GM23248 (cell line): ENCODE results near the gene TNNI3K. TPM values are rescaled to one million over a fixed set of nuclear protein-coding genes. Genes with fewer than 3 reads are reported as not detected.

Experiments
- DNase-seq: peaks from one replicate; pipeline ENCODE4 v3.0.0-alpha.2; 2015
- H2AFZ ChIP-seq: fragments of 200-600 bp; sonication (generic); 2 replicates; pipeline ENCODE4 v1.6.1; 2016; ENCODE audit warnings: antibody characterized with exemption
- H3F3A ChIP-seq: fragments of 200-600 bp; sonication (generic); 2 replicates; pipeline ENCODE4 v1.6.1; 2016; ENCODE audit warnings: mild to moderate bottlenecking, antibody characterized with exemption, mixed run types; ENCODE audit not compliant: insufficient read depth
- H3K27ac ChIP-seq: fragments of 200-600 bp; sonication (generic); 2 replicates; pipeline ENCODE4 v1.5.1; 2016; ENCODE audit warnings: mild to moderate bottlenecking
- H3K27me3 ChIP-seq: fragments of 200-600 bp; sonication (generic); replicated peaks from 2 replicates; pipeline ENCODE4 v1.6.1; 2016; ENCODE audit warnings: mild to moderate bottlenecking; ENCODE audit not compliant: insufficient read depth
- H3K36me3 ChIP-seq: fragments of 200-600 bp; sonication (generic); 2 replicates; pipeline ENCODE4 v1.6.1; 2016; ENCODE audit warnings: low read depth, mild to moderate bottlenecking
- H3K4me1 ChIP-seq: fragments of 200-600 bp; sonication (generic); 2 replicates; pipeline ENCODE4 v1.6.1; 2016; ENCODE audit warnings: mild to moderate bottlenecking; ENCODE audit not compliant: insufficient read depth
- H3K4me2 ChIP-seq: fragments of 200-600 bp; sonication (generic); one replicate; pipeline ENCODE4 v1.6.1; 2016; ENCODE audit warnings: mild to moderate bottlenecking; ENCODE audit not compliant: unreplicated experiment
- H3K4me3 ChIP-seq: fragments of 200-600 bp; sonication (generic); 2 replicates; pipeline ENCODE4 v1.5.1; 2016; ENCODE audit warnings: mild to moderate bottlenecking
- H3K79me2 ChIP-seq: fragments of 200-600 bp; sonication (generic); 2 replicates; pipeline ENCODE4 v1.6.1; 2016; ENCODE audit warnings: mild to moderate bottlenecking; ENCODE audit not compliant: insufficient read depth
- H3K9ac ChIP-seq: fragments of 200-600 bp; sonication (generic); 2 replicates; pipeline ENCODE4 v1.6.1; 2016; ENCODE audit warnings: mild to moderate bottlenecking
- H3K9me2 ChIP-seq: fragments of 200-600 bp; sonication (generic); 2 replicates; pipeline ENCODE4 v1.6.1; 2016; ENCODE audit warnings: mixed run types, mild to moderate bottlenecking, moderate library complexity; ENCODE audit not compliant: insufficient read depth
- H3K9me3 ChIP-seq: fragments of 200-600 bp; sonication (generic); one replicate; pipeline ENCODE4 v1.6.1; 2017; ENCODE audit warnings: low read depth
- H4K20me1 ChIP-seq: fragments of 200-600 bp; sonication (generic); 2 replicates; pipeline ENCODE4 v1.6.0; 2016; ENCODE audit not compliant: insufficient read depth
- EZH2 ChIP-seq: fragments of 200-600 bp; sonication (generic); IDR thresholded peaks from 2 replicates; pipeline ENCODE4 v1.6.1; 2018; ENCODE audit warnings: antibody characterized with exemption, mild to moderate bottlenecking; ENCODE audit not compliant: insufficient read depth, poor library complexity, severe bottlenecking
- EZH2phosphoT487 ChIP-seq: fragments of 200-600 bp; sonication (generic); IDR thresholded peaks from 2 replicates; pipeline ENCODE4 v1.6.1; 2018; ENCODE audit warnings: antibody characterized with exemption, moderate library complexity, mild to moderate bottlenecking, low read depth; ENCODE audit not compliant: insufficient read depth
- WGBS, 2 experiments: methylation state at CpG; one replicate each; pipeline ENCODE4 v1.1.6; 2015 to 2017; ENCODE audit warnings: low lambda C conversion rate in 2 of 2, low coverage in 1 of 2; ENCODE audit errors: missing lambda C conversion rate in 2 of 2; 5-methylcytosine and 5-hydroxymethylcytosine counted together
- in situ Hi-C: fragments of 300-500 bp; cut with MboI; formaldehyde crosslinking; loops from 2 replicates; pipeline ENCODE4 v1.15.0; 2020
- polyA plus RNA-seq: library from polyadenylated mRNA; unstranded; fragments of >200 nt; fragmentation: Nextera tagmentation; extraction: Ambion mirVana; gene quantifications from 2 replicates; pipeline ENCODE4 v1.2.1, GENCODE V29; 2016
- total RNA-seq: library from RNA; depleted of rRNA; stranded (reverse); fragments of >200 nt; shearing (Covaris generic); gene quantifications from 2 replicates; pipeline ENCODE4 v1.2.3, GENCODE V29; 2014

The TNNI3K gene
- total and polyA plus RNA-seq, 2 experiments from 2014 or later: not detected

DNA sequence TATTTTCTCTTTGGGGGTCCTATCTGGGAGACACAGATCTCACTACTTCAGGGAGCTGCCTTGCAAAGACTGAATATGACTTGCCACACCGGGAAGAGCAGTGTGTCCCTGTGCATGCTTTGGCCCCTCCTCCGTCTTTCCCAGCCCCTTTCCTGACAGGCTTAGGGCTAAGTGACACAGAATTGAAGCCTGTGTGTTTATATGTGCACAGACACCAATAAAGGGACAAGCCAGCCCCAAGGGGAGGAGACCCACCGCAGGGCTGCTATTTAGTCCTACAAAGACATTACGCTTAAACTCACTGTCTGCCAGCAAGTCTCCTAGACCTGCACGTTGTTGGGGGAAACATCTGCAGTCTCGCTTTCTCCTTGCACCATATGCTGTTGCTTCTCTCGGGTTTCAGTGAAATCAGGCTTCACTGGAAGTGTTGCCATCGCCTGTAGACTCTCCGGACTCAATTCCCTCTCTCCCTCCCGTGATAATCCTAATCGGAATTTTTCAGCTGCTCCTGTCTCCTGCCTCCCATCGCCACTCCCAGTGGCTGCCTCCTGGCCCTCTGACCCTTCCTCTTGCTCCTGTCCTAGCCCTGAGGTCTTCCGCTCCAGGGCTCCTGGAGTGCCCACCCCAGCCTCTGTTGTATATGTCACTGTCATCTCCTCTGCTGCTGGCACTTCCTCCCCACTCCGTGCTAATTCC lies 335.8 kb downstream of the TNNI3K start:
- H4K20me1 ChIP-seq: no peaks in the 10 kb centered on the region
- no peaks in the 10 kb centered on the region for H3K9me3 ChIP-seq
- no peaks in the 10 kb centered on the region for H3F3A ChIP-seq
- TF ChIP-seq EZH2: no peak
- TF ChIP-seq EZH2phosphoT487: no peak
- H3K79me2 ChIP-seq: no peaks in the 10 kb centered on the region
- H2AFZ ChIP-seq: no peak overlapping the region
- WGBS, 2 experiments: 11 to 13% methylated on average over 14 of the region's 14 CpGs
- no peak for DNase-seq
- no peaks in the 10 kb centered on the region for H3K9me2 ChIP-seq
- no peaks in the 10 kb centered on the region for H3K4me1 ChIP-seq
- H3K27ac ChIP-seq: no peak overlapping the region
- peaks cover 13% of the 10 kb centered on the region; the same call in 1 of the 2 replicates for H3K27me3 ChIP-seq
- no peaks in the 10 kb centered on the region for H3K36me3 ChIP-seq
- no peak overlapping the region for H3K4me2 ChIP-seq
- in situ Hi-C loops: no loop called here
- H3K4me3 ChIP-seq: no peak overlapping the region
- no peak overlapping the region for H3K9ac ChIP-seq

DNA sequence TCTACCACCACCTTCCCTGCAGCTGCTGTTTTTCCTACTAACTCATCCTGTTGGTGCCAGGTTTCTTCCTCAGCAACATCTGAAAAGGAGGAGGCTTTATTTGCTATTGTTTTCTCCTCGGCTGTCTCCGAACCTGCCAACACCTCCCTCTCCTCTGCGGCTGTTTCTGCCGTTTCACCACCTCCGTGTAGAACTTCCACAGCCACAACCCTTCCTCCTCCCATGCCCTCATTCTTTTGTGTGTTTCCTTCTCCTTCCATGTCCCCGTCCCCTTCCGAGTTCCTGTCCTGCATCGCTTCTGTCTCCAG lies 336.3 kb downstream of the TNNI3K start:
- H3K36me3 ChIP-seq: no peaks in the 10 kb centered on the region
- H3K4me1 ChIP-seq: no peaks in the 10 kb centered on the region
- H2AFZ ChIP-seq: no peak overlapping the region
- WGBS, 2 experiments: 51% methylated on average over 8 of the region's 8 CpGs
- no peaks in the 10 kb centered on the region for H3F3A ChIP-seq
- in situ Hi-C loops: no loop called here
- TF ChIP-seq EZH2phosphoT487: no peak
- TF ChIP-seq EZH2: no peak
- H3K4me3 ChIP-seq: no peak overlapping the region
- peaks cover 13% of the 10 kb centered on the region; the same call in 1 of the 2 replicates for H3K27me3 ChIP-seq
- DNase-seq: no peak
- no peaks in the 10 kb centered on the region for H3K9me2 ChIP-seq
- no peaks in the 10 kb centered on the region for H3K79me2 ChIP-seq
- H4K20me1 ChIP-seq: no peaks in the 10 kb centered on the region
- no peak overlapping the region for H3K4me2 ChIP-seq
- no peaks in the 10 kb centered on the region for H3K9me3 ChIP-seq
- H3K27ac ChIP-seq: no peak overlapping the region
- H3K9ac ChIP-seq: no peak overlapping the region

- H3K4me3 ChIP-seq: no peak overlapping the region
- H3K9ac ChIP-seq: no peak overlapping the region
- H3K4me1 ChIP-seq: no peaks in the 10 kb centered on the region
- in situ Hi-C loops: no loop called here
- H4K20me1 ChIP-seq: no peaks in the 10 kb centered on the region
- H3K27me3 ChIP-seq: peaks cover 13% of the 10 kb centered on the region; the same call in 1 of the 2 replicates
- TF ChIP-seq EZH2 (no peak), EZH2phosphoT487 (no peak)
- no peaks in the 10 kb centered on the region for H3F3A ChIP-seq
- H3K9me2 ChIP-seq: no peaks in the 10 kb centered on the region
- DNase-seq: no peak
- H3K4me2 ChIP-seq: no peak overlapping the region
- no peak overlapping the region for H3K27ac ChIP-seq
- H3K36me3 ChIP-seq: no peaks in the 10 kb centered on the region
- 42 to 44% methylated on average over 6 of the region's 6 CpGs for WGBS, 2 experiments
- no peak overlapping the region for H2AFZ ChIP-seq
- no peaks in the 10 kb centered on the region for H3K9me3 ChIP-seq
- H3K79me2 ChIP-seq: no peaks in the 10 kb centered on the region
Measured at GRCh38 chr1:74571891-74572290, 336.7 kb downstream of the TNNI3K start.

- WGBS, 2 experiments: 14 to 24% methylated on average over 2 of the region's 2 CpGs
- H3K79me2 ChIP-seq: no peaks in the 10 kb centered on the region
- H3K9me2 ChIP-seq: no peaks in the 10 kb centered on the region
- no peaks in the 10 kb centered on the region for H3K36me3 ChIP-seq
- in situ Hi-C loops: no loop called here
- no peaks in the 10 kb centered on the region for H4K20me1 ChIP-seq
- DNase-seq: no peak
- H3K9me3 ChIP-seq: no peaks in the 10 kb centered on the region
- H3K9ac ChIP-seq: no peak overlapping the region
- no peak overlapping the region for H2AFZ ChIP-seq
- H3K27ac ChIP-seq: no peak overlapping the region
- H3K4me2 ChIP-seq: no peak overlapping the region
- 0 out of 2 replicates have a peak, but pooled peaks cover 7% of the 10 kb centered on the region for H3K27me3 ChIP-seq
- no peaks in the 10 kb centered on the region for H3F3A ChIP-seq
- H3K4me1 ChIP-seq: no peaks in the 10 kb centered on the region
- TF ChIP-seq EZH2phosphoT487: no peak
- no peak for TF ChIP-seq EZH2
- H3K4me3 ChIP-seq: no peak overlapping the region
Measured at GRCh38 chr1:74578101-74578500, 342.9 kb downstream of the TNNI3K start.

DNA sequence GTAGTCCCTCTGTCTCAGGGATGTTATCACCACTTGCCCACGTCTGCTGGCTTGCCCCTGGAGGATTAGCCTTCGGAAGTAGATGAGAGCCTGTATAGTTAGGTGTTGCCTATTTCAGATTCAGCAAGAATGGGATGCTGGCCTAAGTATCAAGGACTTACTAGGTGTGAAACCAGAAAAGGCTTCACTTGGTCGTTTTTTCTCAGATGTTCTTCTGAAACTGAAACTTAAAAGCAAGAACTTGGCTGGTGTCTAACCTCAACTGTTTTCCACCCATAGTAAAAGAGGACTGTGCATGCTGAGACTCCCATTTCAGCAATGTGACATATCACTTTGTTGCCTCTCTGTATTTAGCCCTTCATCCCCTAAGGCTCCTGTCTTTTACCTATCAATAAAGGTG lies 344.2 kb downstream of the TNNI3K start:
- H3K27ac ChIP-seq: no peak overlapping the region
- no peak overlapping the region for H3K4me2 ChIP-seq
- no peak overlapping the region for H3K4me3 ChIP-seq
- TF ChIP-seq EZH2phosphoT487: no peak
- TF ChIP-seq EZH2: no peak
- no peaks in the 10 kb centered on the region for H3F3A ChIP-seq
- H3K36me3 ChIP-seq: no peaks in the 10 kb centered on the region
- no peaks in the 10 kb centered on the region for H3K9me2 ChIP-seq
- WGBS, 2 experiments: 14 to 20% methylated on average over 3 of the region's 3 CpGs
- no peaks in the 10 kb centered on the region for H3K9me3 ChIP-seq
- in situ Hi-C loops: no loop called here
- H3K4me1 ChIP-seq: no peaks in the 10 kb centered on the region
- 0 out of 2 replicates have a peak, but pooled peaks cover 7% of the 10 kb centered on the region for H3K27me3 ChIP-seq
- H4K20me1 ChIP-seq: no peaks in the 10 kb centered on the region
- no peak overlapping the region for H3K9ac ChIP-seq
- no peaks in the 10 kb centered on the region for H3K79me2 ChIP-seq
- H2AFZ ChIP-seq: no peak overlapping the region
- no peak for DNase-seq
